ENCODE results near the gene SNX24. TPM values are rescaled to one million over a fixed set of nuclear protein-coding genes. Genes with fewer than 3 reads are reported as not detected.
A peak's percentile ranks its signal among the peaks of the same experiment; 100 is the strongest.
"Not testable (repeated sequence)": the region's sequence is repeated elsewhere in the genome, so short reads cannot be mapped to it uniquely, and the experiment has no call there.

Gene SNX24
- total and polyA plus RNA-seq, 9 of the 15 experiments (the other 6 are each of a cell fraction or from before 2014, with no cell fraction given), result 5.3 to 10.1 (median 7.9) TPM

GRCh38 chr5:122857538-122857937, 12.1 kb downstream of the SNX24 start:
- ATAC-seq; BruUV-seq (replicated peaks): not testable (repeated sequence)

GRCh38 chr5:122858451-122858850, 13.0 kb downstream of the SNX24 start:
- no peak for FAIRE-seq
- TF ChIP-seq SOX6 (IDR thresholded peaks at IDR 0.05) (0 out of 2 replicates have a peak, but pooled peaks have one; percentile 16), ID3 (CRISPR knock-in tag; IDR thresholded peaks at IDR 0.05) (no peak), ID3 (tag; IDR thresholded peaks at IDR 0.05) (no peak), NFIC (IDR thresholded peaks at IDR 0.05) (peak; percentile 83), ETV1 (tag; conservative IDR thresholded peaks at IDR 0.05; ENCODE audit: low read depth) (no peak), ZNF766 (CRISPR knock-in tag; conservative IDR thresholded peaks at IDR 0.05) (no peak)

More at GRCh38 chr5:122857538-122857937, 12.1 kb downstream of the SNX24 start:
- TF ChIP-seq ZNF146 (CRISPR knock-in tag; IDR thresholded peaks at IDR 0.05; ENCODE audit: unreplicated experiment), result peak; percentile 53
- peak; percentile 63; the same call in 1 of the 2 replicates for TF ChIP-seq BCOR (IDR thresholded peaks at IDR 0.05)
- H3K9ac ChIP-seq (ENCODE audit: insufficient read depth in 1 of 2, low read depth in 2 of 2, low read length in 2 of 2); H3K9me3 ChIP-seq (replicated peaks; ENCODE audit: control insufficient read depth, insufficient read depth, low read depth, low read length); H3K79me2 ChIP-seq (ENCODE audit: control insufficient read depth, insufficient read depth, low read length); H3K4me1 ChIP-seq (replicated peaks in 1 of 2; ENCODE audit: control insufficient read depth in 2 of 2, insufficient read depth in 2 of 2, low read length in 2 of 2); H3K27me3 ChIP-seq (ENCODE audit: control insufficient read depth in 2 of 2, insufficient read depth in 2 of 2, low read length in 2 of 2); H4K20me1 ChIP-seq (replicated peaks; ENCODE audit: control insufficient read depth, insufficient read depth, low read length); H3K9me1 ChIP-seq (ENCODE audit: control insufficient read depth, insufficient read depth, low read length); FAIRE-seq; H2AFZ ChIP-seq (ENCODE audit: low read depth, low read length); in situ Hi-C loops (cut with MboI); CTCF ChIA-PET (ENCODE audit: low intra/inter-chr PET ratio); POLR2A ChIA-PET; H3K36me3 ChIP-seq (ENCODE audit: control insufficient read depth, insufficient read depth, low read length); intact Hi-C loops (cut with micrococcal nuclease); H3K4me2 ChIP-seq (ENCODE audit: insufficient read depth, low read length); H3K27ac ChIP-seq (ENCODE audit: extremely low read depth, low read depth, low read length); H3K4me3 ChIP-seq; DNase-seq (ENCODE audit: extremely low read depth in 1 of 4, low spot score in 3 of 4): not testable (repeated sequence)
- 70% methylated on average over 3 of the region's 8 CpGs for WGBS (ENCODE audit: insufficient coverage, low coverage, missing lambda C conversion rate)

More at GRCh38 chr5:122858451-122858850, 13.0 kb downstream of the SNX24 start:
- ATAC-seq (no peak), DNase-seq (ENCODE audit: extremely low read depth in 1 of 4, low spot score in 3 of 4) (no peak)
- intact Hi-C loops (cut with micrococcal nuclease) (no loop called here), in situ Hi-C loops (cut with MboI) (no loop called here)
- no peak overlapping the region for H3K4me3 ChIP-seq
- H3K4me2 ChIP-seq (ENCODE audit: insufficient read depth, low read length), result no peak overlapping the region
- no peaks in the 10 kb centered on the region for H4K20me1 ChIP-seq (replicated peaks; ENCODE audit: control insufficient read depth, insufficient read depth, low read length)
- no TSS peak for BruUV-seq (replicated peaks)
- 45% methylated on average over 1 of the region's 1 CpG for WGBS (ENCODE audit: insufficient coverage, low coverage, missing lambda C conversion rate)
- no peak overlapping the region for H2AFZ ChIP-seq (ENCODE audit: low read depth, low read length)
- H3K79me2 ChIP-seq (ENCODE audit: control insufficient read depth, insufficient read depth, low read length), result no peaks in the 10 kb centered on the region
- no peaks in the 10 kb centered on the region for H3K27me3 ChIP-seq (ENCODE audit: control insufficient read depth in 2 of 2, insufficient read depth in 2 of 2, low read length in 2 of 2)
- H3K27ac ChIP-seq (ENCODE audit: extremely low read depth, low read depth, low read length), result no peak overlapping the region
- H3K36me3 ChIP-seq (ENCODE audit: control insufficient read depth, insufficient read depth, low read length), result no peaks in the 10 kb centered on the region
- no peak overlapping the region for H3K9ac ChIP-seq (ENCODE audit: insufficient read depth in 1 of 2, low read depth in 2 of 2, low read length in 2 of 2)
- H3K4me1 ChIP-seq (replicated peaks in 1 of 2; ENCODE audit: control insufficient read depth in 2 of 2, insufficient read depth in 2 of 2, low read length in 2 of 2), result peaks cover 7 to 8% of the 10 kb centered on the region in 2 experiments; a peak in 3 of 5 replicates
- no peaks in the 10 kb centered on the region for H3K9me3 ChIP-seq (replicated peaks; ENCODE audit: control insufficient read depth, insufficient read depth, low read depth, low read length)
- ChIA-PET CTCF (ENCODE audit: low intra/inter-chr PET ratio) (no interaction called here), POLR2A (no interaction called here)
- H3K9me1 ChIP-seq (ENCODE audit: control insufficient read depth, insufficient read depth, low read length), result no peaks in the 10 kb centered on the region
